GM12878 (cell line): ENCODE data around the gene HASPIN. TPM values are rescaled to one million over a fixed set of nuclear protein-coding genes. Genes with fewer than 3 reads are reported as not detected.

Experiments used
- ATAC-seq: fragments of 200-7000 bp; cut with Tn5 transposase; 3 replicates; pipeline ENCODE4 v1.9.1; 2020; ENCODE audit warnings: mild to moderate bottlenecking, moderate library complexity
- BruUV-seq: library from RNA; stranded (reverse); fragments of 400-500 nt; replicated peaks from 2 replicates; lab custom pipeline; 2021; lab: Mats Ljungman, UMichigan
- CTCF ChIA-PET: fragments of 300-600 bp; sonication (Branson Sonifier 250); formaldehyde crosslinking; extraction: SDS; loops from one replicate; lab custom pipeline; 2021; ENCODE audit warnings: inconsistent platforms; lab: Yijun Ruan, JAX
- POLR2A ChIA-PET: fragments of 350-600 bp; formaldehyde crosslinking; extraction: SDS; loops from one replicate; lab custom pipeline; 2021; ENCODE audit warnings: inconsistent platforms; lab: Charles Lee
- RAD21 ChIA-PET: fragments of 300-600 bp; sonication (Branson Sonifier 250); formaldehyde crosslinking; loops from one replicate; lab custom pipeline; 2023; ENCODE audit warnings: antibody characterized with exemption; ENCODE audit not compliant: unreplicated experiment; lab: Charles Lee
- SMC1A ChIA-PET: fragments of 300-600 bp; sonication (Branson Sonifier 250); formaldehyde crosslinking; loops from one replicate; lab custom pipeline; 2023; ENCODE audit not compliant: unreplicated experiment, uncharacterized antibody; lab: Charles Lee
- DNase-seq: peaks from one replicate; pipeline ENCODE4 v3.0.0-alpha.2; 2011; ENCODE audit warnings: low read depth, low spot score
- FAIRE-seq: peaks from 3 replicates; lab custom pipeline; 2011; peaks lifted over from hg19 to GRCh38; lab: Jason Lieb, UNC
- H2AFZ ChIP-seq: 2 replicates; pipeline ENCODE4 v1.6.0; 2011; ENCODE audit warnings: low read depth, low read length, control low read depth; ENCODE audit not compliant: control insufficient read depth
- H3K27ac ChIP-seq: 2 replicates; pipeline ENCODE4 v1.5.1; 2011; ENCODE audit warnings: control low read depth; ENCODE audit not compliant: control insufficient read depth, insufficient read depth
- H3K27me3 ChIP-seq, 2 experiments: replicated peaks in 1 of 2; 2 replicates each; pipeline versions ENCODE4 v1.6.0 to v1.6.1; 2011; ENCODE audit warnings: low read length in 1 of 2; ENCODE audit not compliant: control insufficient read depth in 2 of 2, insufficient read depth in 2 of 2
- H3K36me3 ChIP-seq, 2 experiments: 2 replicates each; pipeline ENCODE4 v1.5.1; 2011; ENCODE audit warnings: low read length in 1 of 2; ENCODE audit not compliant: control insufficient read depth in 2 of 2, insufficient read depth in 2 of 2
- H3K4me1 ChIP-seq: 2 replicates; pipeline ENCODE4 v1.6.1; 2011; ENCODE audit warnings: mild to moderate bottlenecking, low read length, moderate library complexity, mixed read lengths; ENCODE audit not compliant: control insufficient read depth, insufficient read depth
- H3K4me2 ChIP-seq: 2 replicates; pipeline ENCODE4 v1.6.0; 2011; ENCODE audit warnings: control low read depth; ENCODE audit not compliant: control insufficient read depth, insufficient read depth
- H3K4me3 ChIP-seq: fragments of 200-600 bp; sonication (generic); 2 replicates; pipeline ENCODE4 v1.5.1; 2016
- H3K79me2 ChIP-seq: 2 replicates; pipeline ENCODE4 v1.6.0; 2011; ENCODE audit warnings: low read length; ENCODE audit not compliant: control insufficient read depth, insufficient read depth
- H3K9ac ChIP-seq: 2 replicates; pipeline ENCODE4 v1.8.0; 2011; ENCODE audit warnings: low read length, control low read depth, mixed read lengths; ENCODE audit not compliant: control insufficient read depth, insufficient read depth
- H3K9me3 ChIP-seq: replicated peaks from 3 replicates; pipeline ENCODE4 v1.5.1; 2011; ENCODE audit warnings: mild to moderate bottlenecking, low read length; ENCODE audit not compliant: control insufficient read depth, insufficient read depth
- H4K20me1 ChIP-seq: 2 replicates; pipeline ENCODE4 v1.6.0; 2011; ENCODE audit not compliant: control insufficient read depth, insufficient read depth
- ATF2 ChIP-seq: IDR thresholded peaks from 2 replicates; pipeline ENCODE4 v1.6.1; 2012; ENCODE audit warnings: low read length, inconsistent platforms
- EGR1 ChIP-seq, 2 experiments: IDR thresholded peaks; 1 replicate in 1 of 2; 2 replicates in 1 of 2; pipeline ENCODE4 v1.6.1; 2011 to 2012; ENCODE audit warnings: low read depth in 2 of 2, low read length in 2 of 2, borderline replicate concordance in 1 of 2, mild to moderate bottlenecking in 1 of 2, moderate library complexity in 1 of 2
- MAX ChIP-seq: IDR thresholded peaks from 2 replicates; pipeline ENCODE4 v1.6.1; 2012; ENCODE audit warnings: low read depth, low read length, improper control_type of control experiment
- MEF2B ChIP-seq: fragments of 450-650 bp; IDR thresholded peaks from 2 replicates; pipeline ENCODE4 v1.6.1; 2018; ENCODE audit warnings: mild to moderate bottlenecking, moderate library complexity; ENCODE audit not compliant: partially characterized antibody, poor library complexity, severe bottlenecking
- NFXL1 ChIP-seq: fragments of 450-650 bp; IDR thresholded peaks from 2 replicates; pipeline ENCODE4 v1.6.1; 2017; ENCODE audit warnings: antibody characterized with exemption, mild to moderate bottlenecking, borderline replicate concordance
- PBX3 ChIP-seq: IDR thresholded peaks from 2 replicates; pipeline ENCODE4 v1.6.1; 2011; ENCODE audit warnings: mild to moderate bottlenecking, low read depth, low read length, moderate library complexity; ENCODE audit not compliant: insufficient replicate concordance
- SUPT20H ChIP-seq: IDR thresholded peaks from 2 replicates; pipeline ENCODE4 v1.6.1; 2011; ENCODE audit warnings: low read depth, mild to moderate bottlenecking, low read length, moderate library complexity, borderline replicate concordance; ENCODE audit not compliant: control insufficient read depth
- ZBTB33 ChIP-seq: fragments of 450-650 bp; IDR thresholded peaks from 2 replicates; pipeline ENCODE4 v1.6.1; 2017; ENCODE audit warnings: mild to moderate bottlenecking
- WGBS: methylation state at CpG from one replicate; pipeline ENCODE4 v1.1.6; 2016; ENCODE audit warnings: low lambda C conversion rate; ENCODE audit not compliant: insufficient replicate concordance, insufficient coverage; ENCODE audit errors: missing lambda C conversion rate; 5-methylcytosine and 5-hydroxymethylcytosine counted together
- in situ Hi-C: fragments of 300-500 bp; cut with MboI; formaldehyde crosslinking; loops from 9 replicates; pipeline ENCODE4 v1.14.3; 2018; ENCODE audit warnings: mixed read lengths
- intact Hi-C: fragments of 100-400 bp; cut with micrococcal nuclease; formaldehyde crosslinking; loops from one replicate; pipeline ENCODE4 v1.14.2; 2022; ENCODE audit not compliant: unreplicated experiment
- polyA plus RNA-seq, 11 experiments: library from polyadenylated mRNA; depleted of rRNA in 4 of 11; unstranded in 6 of 11; stranded (reverse) in 5 of 11; fragments of >200 nt; fragmentation: Nextera tagmentation in 4 of 11; fragmentation: Illumina TruSeq in 1 of 11; extraction: Ambion mirVana in 4 of 11; extraction: Trizol in 1 of 11; gene quantifications; 1 replicate in 1 of 11; 2 replicates in 10 of 11; pipeline versions ENCODE4 v1.2.1 to v1.2.3, GENCODE V29; 2011 to 2016; ENCODE audit warnings: inconsistent platforms in 2 of 11, missing spikeins in 2 of 11, low read depth in 1 of 11
- total RNA-seq, 4 experiments: library from RNA; depleted of rRNA in 3 of 4; stranded (reverse); fragments of >200 nt in 3 of 4; fragmentation: Illumina TruSeq in 1 of 4; extraction: Trizol in 1 of 4; gene quantifications; 2 replicates each; pipeline versions ENCODE4 v1.2.1 to v1.2.3, GENCODE V29; 2013 to 2021

HASPIN gene
- total and polyA plus RNA-seq, 10 of the 15 experiments (the other 5 are each of a cell fraction or from before 2014, with no cell fraction given), result 0.80 to 18.0 (median 10.1) TPM

GRCh38 chr17:3738562-3739295 lies 15.0 kb downstream of the HASPIN start (continued):
- peak; percentile 82; the same call in 1 of the 2 replicates for TF ChIP-seq ZBTB33

GRCh38 chr17:3739422-3740124 lies 15.9 kb downstream of the HASPIN start:
- BruUV-seq, result no TSS peak
- TF ChIP-seq ATF2 (no peak), SUPT20H (no peak), NFXL1 (no peak), PBX3 (no peak), MAX (no peak), MEF2B (no peak), EGR1 (IDR thresholded peaks at IDR 0.05; ENCODE audit: borderline replicate concordance in 1 of 2, low read depth in 2 of 2, low read length in 2 of 2) (no peak)
- TF ChIP-seq, all 136 proteins: peak for 0
- intact Hi-C loops (loop anchor here (5.0 to 10.0 kb wide), 4 partner anchors 58 to 695 kb away; no protein-coding TSS in a partner anchor), in situ Hi-C loops (loop anchor here (5.0 kb wide), 1 partner anchor 83 kb away; no protein-coding TSS in a partner anchor)
- Histone ChIP-seq H3K9me3 (no peaks in the 10 kb centered on the region; the same call in 2 of the 3 replicates), H3K4me1 (0 out of 2 replicates have a peak, but pooled peaks cover 2% of the 10 kb centered on the region), H4K20me1 (no peaks in the 10 kb centered on the region), H3K9ac (no peak overlapping the region), H2AFZ (no peak overlapping the region), H3K4me3 (no peak overlapping the region), H3K27ac (no peak overlapping the region), H3K27me3 (no peaks in the 10 kb centered on the region), H3K36me3 (no peaks in the 10 kb centered on the region), H3K79me2 (no peaks in the 10 kb centered on the region), H3K4me2 (no peak overlapping the region)
- SMC1A ChIA-PET, result interaction anchor here (0.7 to 10.8 kb wide), 16 partner anchors 10 to 247 kb away, joined by 3 to 255 read pairs (median 8); partner anchors contain the start of gene NCBP3
- POLR2A ChIA-PET, result interaction anchor here (2.3 kb wide), 1 partner anchor 88 kb away, joined by 14 read pairs; no protein-coding TSS in a partner anchor
- RAD21 ChIA-PET, result interaction anchor here (0.7 to 7.7 kb wide), 15 partner anchors 12 to 335 kb away, joined by 3 to 191 read pairs (median 11); partner anchors contain the start of genes HASPIN and NCBP3
- CTCF ChIA-PET, result interaction anchor here (0.8 to 9.7 kb wide), 17 partner anchors 10 to 335 kb away, joined by 3 to 371 read pairs (median 5); partner anchors contain the start of gene NCBP3
- no peak for DNase-seq
- ATAC-seq, result no peak
- no peak for FAIRE-seq
- 95% methylated on average over 16 of the region's 16 CpGs for WGBS
